Small intestine (tissue), 7 donors: ENCODE data around the gene TBC1D24. TPM values are rescaled to one million over a fixed set of nuclear protein-coding genes. Genes with fewer than 3 reads are reported as not detected.

Source experiments
- DNase-seq, 2 donors: peaks; one replicate each; pipeline versions ENCODE4 v3.0.0 to v3.0.0-alpha.2; 2013
- FAIRE-seq: peaks from 2 replicates; lab custom pipeline; 2012; peaks lifted over from hg19 to GRCh38; lab: Jason Lieb, UNC
- H3K27ac ChIP-seq, 3 donors: one replicate each; pipeline ENCODE4 v1.5.1; 2013; ENCODE audit warnings: low read length in 2 of 3, mild to moderate bottlenecking in 2 of 3, control low read depth in 1 of 3, inconsistent platforms in 1 of 3, low read depth in 1 of 3, moderate library complexity in 1 of 3
- H3K27me3 ChIP-seq, 3 donors: one replicate each; pipeline ENCODE4 v1.6.1; 2013; ENCODE audit warnings: low read length in 3 of 3, inconsistent platforms in 1 of 3; ENCODE audit not compliant: control insufficient read depth in 3 of 3, insufficient read depth in 3 of 3
- H3K36me3 ChIP-seq, 3 donors: one replicate each; pipeline ENCODE4 v1.6.1; 2013; ENCODE audit warnings: low read length in 3 of 3, inconsistent platforms in 1 of 3, low read depth in 1 of 3, mild to moderate bottlenecking in 1 of 3, moderate library complexity in 1 of 3; ENCODE audit not compliant: control insufficient read depth in 3 of 3, insufficient read depth in 2 of 3
- H3K4me1 ChIP-seq, 3 donors: one replicate each; pipeline ENCODE4 v1.6.1; 2013; ENCODE audit warnings: low read length in 2 of 3, inconsistent platforms in 1 of 3, low read depth in 1 of 3, mild to moderate bottlenecking in 1 of 3, moderate library complexity in 1 of 3; ENCODE audit not compliant: control insufficient read depth in 3 of 3, insufficient read depth in 2 of 3
- H3K4me3 ChIP-seq, 3 donors: one replicate each; pipeline ENCODE4 v1.5.1; 2013; ENCODE audit warnings: low read length in 3 of 3, control low read depth in 1 of 3, inconsistent platforms in 1 of 3, low read depth in 1 of 3, mild to moderate bottlenecking in 1 of 3, moderate library complexity in 1 of 3
- H3K9me3 ChIP-seq, 2 donors: one replicate each; pipeline ENCODE4 v1.6.1; 2013; ENCODE audit warnings: low read depth in 1 of 2, low read length in 1 of 2; ENCODE audit not compliant: control insufficient read depth in 2 of 2, insufficient read depth in 1 of 2
- WGBS, 3 donors: extraction: QIAGEN DNeasy Blood & Tissue Kit; methylation state at CpG; one replicate each; pipeline ENCODE4 v1.1.7; 2013; 5-methylcytosine and 5-hydroxymethylcytosine counted together
- polyA plus RNA-seq, 4 donors: library from polyadenylated mRNA; stranded (reverse) in 3 of 4; unstranded in 1 of 4; fragments of 200-250 nt in 3 of 4; fragments of 120-200 nt in 1 of 4; gene quantifications; one replicate each; pipeline versions ENCODE4 v1.2.1 to v1.2.3, GENCODE V29; 2013
- donor health status: healthy with polysubstance abuse.
- donor health status: control.
- donor health status: control.
- donor health status: Bipolar disorder and iron deficiency.
- donor health status: healthy.

Gene TBC1D24
- polyA plus RNA-seq, 4 donors: 0.81 to 12.6 (median 3.2) TPM

DNA sequence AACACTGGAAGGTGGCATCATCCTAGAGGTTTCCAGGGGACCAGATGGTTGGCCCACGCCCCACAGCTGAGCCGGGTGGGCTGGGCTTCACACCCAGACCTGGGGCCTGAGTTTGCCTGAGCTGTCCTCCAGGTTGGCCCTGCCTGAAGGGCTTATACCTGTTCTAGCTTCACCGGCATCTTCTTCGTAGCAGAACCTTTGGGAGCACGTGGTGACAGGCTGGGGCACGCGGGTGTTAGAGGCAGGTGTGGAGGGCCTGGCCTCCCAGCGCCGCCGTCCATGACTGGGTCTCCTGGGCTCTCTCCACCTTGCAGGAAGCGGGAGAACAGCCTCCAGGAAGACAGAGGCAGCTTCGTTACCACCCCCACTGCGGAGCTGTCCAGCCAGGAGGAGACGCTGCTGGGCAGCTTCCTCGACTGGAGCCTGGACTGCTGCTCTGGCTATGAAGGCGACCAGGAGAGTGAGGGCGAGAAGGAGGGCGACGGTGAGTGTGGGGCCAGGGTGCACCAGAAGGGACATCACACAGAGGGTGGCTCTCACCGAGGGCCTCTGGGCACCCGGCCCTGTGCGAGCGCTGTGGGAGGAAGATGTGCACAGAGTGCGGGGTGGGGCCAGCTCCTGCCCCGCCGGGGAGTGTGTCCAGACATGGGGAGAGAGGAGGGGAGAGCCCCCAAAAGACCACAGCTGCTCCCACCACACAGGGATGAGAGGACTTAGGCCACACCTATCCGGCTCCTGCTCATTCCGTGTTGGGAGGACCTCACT lies 19.7 kb upstream of the TBC1D24 start:
- Histone ChIP-seq H3K27ac (no peak overlapping the region), H3K36me3 (peaks cover 0 to 72% (median 0%) of the 10 kb centered on the region in 3 donors), H3K4me1 (peaks cover under 1 to 10% (median 2%) of the 10 kb centered on the region in 3 donors), H3K9me3 (no peaks in the 10 kb centered on the region), H3K27me3 (no peaks in the 10 kb centered on the region), H3K4me3 (no peak overlapping the region)
- FAIRE-seq (no peak), DNase-seq (no peak)
- WGBS, 3 donors: 95 to 97% (median 95%) methylated on average over 28 of the region's 28 CpGs

DNA sequence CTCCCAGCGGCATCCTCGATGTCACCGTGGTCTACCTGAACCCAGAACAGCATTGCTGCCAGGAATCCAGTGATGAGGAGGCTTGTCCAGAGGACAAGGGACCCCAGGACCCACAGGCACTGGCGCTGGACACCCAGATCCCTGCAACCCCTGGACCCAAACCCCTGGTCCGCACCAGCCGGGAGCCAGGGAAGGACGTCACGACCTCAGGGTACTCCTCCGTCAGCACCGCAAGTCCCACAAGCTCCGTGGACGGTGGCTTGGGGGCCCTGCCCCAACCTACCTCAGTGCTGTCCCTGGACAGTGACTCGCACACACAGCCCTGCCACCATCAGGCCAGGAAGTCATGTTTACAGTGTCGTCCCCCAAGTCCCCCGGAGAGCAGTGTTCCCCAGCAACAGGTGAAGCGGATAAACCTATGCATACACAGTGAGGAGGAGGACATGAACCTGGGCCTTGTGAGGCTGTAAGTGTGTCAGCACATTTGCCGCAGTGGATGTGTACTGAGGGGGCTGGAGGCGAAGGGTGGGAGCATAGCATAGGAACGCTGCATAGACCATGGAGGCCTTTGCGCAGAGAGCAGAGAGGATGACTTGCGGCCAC lies 18.3 kb upstream of the TBC1D24 start:
- 96% methylated on average over 21 of the region's 21 CpGs for WGBS, 3 donors
- peaks cover 2 to 16% (median 5%) of the 10 kb centered on the region in 3 donors for H3K4me1 ChIP-seq
- H3K9me3 ChIP-seq: no peaks in the 10 kb centered on the region
- DNase-seq (no peak), FAIRE-seq (no peak)
- H3K27ac ChIP-seq: no peak overlapping the region
- H3K27me3 ChIP-seq: no peaks in the 10 kb centered on the region
- H3K36me3 ChIP-seq: peaks cover 0 to 65% (median 0%) of the 10 kb centered on the region in 3 donors
- H3K4me3 ChIP-seq: no peak overlapping the region

GRCh38 chr16:2457267-2457666 lies 17.7 kb upstream of the TBC1D24 start:
- FAIRE-seq (no peak), DNase-seq (no peak)
- Histone ChIP-seq H3K36me3 (peaks cover 0 to 64% (median 0%) of the 10 kb centered on the region in 3 donors), H3K4me1 (peaks cover 2 to 16% (median 5%) of the 10 kb centered on the region in 3 donors), H3K4me3 (no peak overlapping the region), H3K27ac (no peak overlapping the region), H3K27me3 (no peaks in the 10 kb centered on the region), H3K9me3 (no peaks in the 10 kb centered on the region)
- WGBS, 3 donors: 76 to 86% (median 84%) methylated on average over 13 of the region's 13 CpGs

DNA sequence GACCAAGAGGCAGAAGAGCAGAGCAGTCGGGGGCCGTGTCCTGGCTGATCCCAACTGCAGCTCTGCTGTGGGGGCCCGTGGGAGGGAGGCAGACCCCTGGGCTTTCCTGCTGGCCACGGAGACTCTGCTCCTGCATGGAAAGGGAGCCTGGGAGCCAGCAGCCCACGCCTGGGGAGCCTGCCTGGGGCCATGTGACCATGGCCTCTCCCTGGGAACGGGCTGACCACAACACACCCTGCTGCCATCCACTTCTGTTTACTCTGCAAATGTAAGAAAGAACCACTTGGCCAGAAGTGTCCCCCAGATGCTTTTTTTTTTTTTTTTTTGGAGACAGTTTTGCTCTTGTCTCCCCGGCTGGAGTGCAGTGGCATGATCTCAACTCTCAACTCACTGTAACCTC lies 17.0 kb upstream of the TBC1D24 start:
- no peak overlapping the region for H3K27ac ChIP-seq
- H3K9me3 ChIP-seq: no peaks in the 10 kb centered on the region
- no peak for DNase-seq
- no peaks in the 10 kb centered on the region for H3K27me3 ChIP-seq
- no peak for FAIRE-seq
- H3K4me1 ChIP-seq: peaks cover 2 to 16% (median 5%) of the 10 kb centered on the region in 3 donors
- 79 to 92% (median 87%) methylated on average over 7 of the region's 7 CpGs for WGBS, 3 donors
- peaks cover 0 to 61% (median 0%) of the 10 kb centered on the region in 3 donors for H3K36me3 ChIP-seq
- H3K4me3 ChIP-seq: no peak overlapping the region

- 26 to 34% (median 33%) methylated on average over 15 to 18 of the region's 18 CpGs for WGBS, 3 donors
- FAIRE-seq (no peak), DNase-seq (no peak)
- peaks cover 0 to 52% (median 0%) of the 10 kb centered on the region in 3 donors for H3K36me3 ChIP-seq
- no peaks in the 10 kb centered on the region for H3K9me3 ChIP-seq
- peak overlapping the region; percentile 22 to 70 (median 45) for H3K4me3 ChIP-seq
- no peaks in the 10 kb centered on the region for H3K27me3 ChIP-seq
- no peak overlapping the region for H3K27ac ChIP-seq
- peaks cover 2 to 16% (median 5%) of the 10 kb centered on the region in 3 donors for H3K4me1 ChIP-seq
These were observed 15.9 kb upstream of the TBC1D24 start for GRCh38 chr16:2458887-2459646.

DNA sequence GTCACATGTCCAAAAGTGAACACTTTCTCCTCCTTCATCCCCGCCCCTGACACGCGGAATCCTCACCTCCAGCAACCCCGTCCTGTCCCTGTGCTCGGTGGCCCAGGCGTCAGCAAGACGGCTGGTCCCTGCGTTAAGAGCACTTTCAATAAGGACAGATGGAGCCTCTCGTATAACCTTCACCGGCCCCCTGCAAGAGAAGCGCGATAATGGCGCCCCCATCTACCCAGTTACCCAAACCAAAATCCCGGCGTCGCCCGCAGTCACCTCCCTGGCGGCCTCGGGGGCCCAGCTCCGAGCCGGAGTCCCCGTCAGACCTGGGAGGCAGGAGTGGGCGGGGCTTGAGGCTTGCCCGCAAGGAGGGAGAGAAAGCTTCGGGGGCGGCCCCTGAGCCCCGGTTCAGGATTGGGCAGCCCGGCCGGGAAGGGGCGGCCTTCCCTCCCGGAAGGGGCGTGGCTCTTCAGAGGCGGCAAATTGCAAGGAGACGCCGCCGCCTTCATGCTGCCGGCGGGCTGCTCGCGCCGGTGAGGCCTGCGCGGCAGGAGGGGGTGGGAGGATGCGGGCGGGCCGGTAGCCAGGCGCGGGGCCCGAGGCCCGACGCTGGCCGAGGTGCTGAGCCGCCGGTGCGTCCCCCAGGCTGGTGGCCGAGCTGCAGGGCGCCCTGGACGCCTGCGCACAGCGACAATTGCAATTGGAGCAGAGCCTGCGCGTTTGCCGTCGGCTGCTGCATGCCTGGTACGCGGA lies 15.1 kb upstream of the TBC1D24 start, which contains the start of gene TEDC2:
Gene TEDC2 (plus strand): TSS at position 463 of the 744 bp plus-strand sequence. CDS start 36 bp downstream, at position 499.
- H3K36me3 ChIP-seq: peaks cover 0 to 46% (median 0%) of the 10 kb centered on the region in 3 donors
- FAIRE-seq (peak; percentile 33), DNase-seq (peak; percentile 96 to 98)
- 0 to 1% (median 0%) methylated on average over 54 to 66 of the region's 66 CpGs for WGBS, 3 donors
- H3K4me3 ChIP-seq: peak within 1 kb of the TSS; percentile 38 to 70 (median 45)
- peaks cover 2 to 16% (median 5%) of the 10 kb centered on the region in 3 donors for H3K4me1 ChIP-seq
- no peaks in the 10 kb centered on the region for H3K9me3 ChIP-seq
- no peak within 1 kb of the TSS for H3K27ac ChIP-seq
- no peaks in the 10 kb centered on the region for H3K27me3 ChIP-seq

- Histone ChIP-seq H3K4me1 (peaks cover 2 to 16% (median 5%) of the 10 kb centered on the region in 3 donors), H3K36me3 (peaks cover 0 to 41% (median 0%) of the 10 kb centered on the region in 3 donors), H3K27ac (no peak overlapping the region), H3K4me3 (peak overlapping the region; percentile 29 to 45 (median 38)), H3K9me3 (no peaks in the 10 kb centered on the region), H3K27me3 (no peaks in the 10 kb centered on the region)
- DNase-seq (no peak), FAIRE-seq (no peak)
- 4 to 7% (median 6%) methylated on average over 11 to 20 of the region's 20 CpGs for WGBS, 3 donors
These were observed 14.6 kb upstream of the TBC1D24 start for GRCh38 chr16:2460391-2460713.
